Measurements from ENCODE around the gene SPAG6. TPM values are rescaled to one million over a fixed set of nuclear protein-coding genes. Genes with fewer than 3 reads are reported as not detected.
"Not testable (repeated sequence)": the region's sequence is repeated elsewhere in the genome, so short reads cannot be mapped to it uniquely, and the experiment has no call there.

Gene SPAG6
- total RNA-seq, 1 experiment from 2014 or later: 1.4 TPM

- no peak for DNase-seq (ENCODE audit: low read depth)
These were observed 27.0 kb downstream of the SPAG6 start for GRCh38 chr10:22372298-22372697.

DNA sequence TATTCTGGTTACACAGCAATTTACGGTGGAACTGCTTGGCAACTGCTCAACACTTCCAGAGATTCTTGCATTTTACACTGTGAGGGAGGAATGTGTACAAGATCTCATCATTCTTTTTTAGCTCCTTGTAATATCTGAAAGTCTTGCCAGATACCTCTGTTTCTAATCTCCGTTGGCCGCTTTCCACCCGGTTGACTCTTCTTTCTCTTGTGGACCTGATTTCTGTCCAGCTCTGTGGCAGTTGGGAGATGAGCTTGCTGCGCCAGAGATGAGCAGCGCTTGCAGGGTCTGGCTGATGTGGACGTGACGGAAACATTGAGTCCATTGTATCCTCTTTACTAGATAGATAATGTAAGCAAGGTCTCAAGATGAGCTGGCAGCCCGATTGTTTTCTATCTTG, 27.6 kb downstream of the SPAG6 start:
- no peak for DNase-seq (ENCODE audit: low read depth)

GRCh38 chr10:22374489-22375126, 29.3 kb downstream of the SPAG6 start:
- no peak for DNase-seq (ENCODE audit: low read depth)

- DNase-seq (ENCODE audit: low read depth): no peak
These were observed 33.8 kb downstream of the SPAG6 start for GRCh38 chr10:22379059-22379458.

DNA sequence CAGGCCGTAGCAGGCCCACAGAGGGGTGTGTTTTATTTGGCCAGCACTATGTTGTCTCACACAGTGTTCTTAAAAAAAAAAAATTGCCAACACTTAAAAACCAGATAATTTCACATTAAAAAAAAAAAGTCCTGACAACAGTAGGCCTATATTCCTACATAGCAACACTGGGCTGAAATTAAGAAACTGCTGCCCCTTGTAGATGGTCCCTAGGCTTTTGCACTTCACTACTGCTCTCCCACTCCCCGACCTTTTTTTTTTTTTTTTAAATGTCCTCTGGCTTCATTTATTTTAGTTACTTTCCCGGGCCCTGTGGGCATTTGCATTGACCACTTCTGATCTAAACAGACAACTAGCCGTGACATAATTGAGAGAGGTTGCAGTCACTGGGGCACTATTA, 36.0 kb downstream of the SPAG6 start:
- DNase-seq (ENCODE audit: low read depth): no peak

DNA sequence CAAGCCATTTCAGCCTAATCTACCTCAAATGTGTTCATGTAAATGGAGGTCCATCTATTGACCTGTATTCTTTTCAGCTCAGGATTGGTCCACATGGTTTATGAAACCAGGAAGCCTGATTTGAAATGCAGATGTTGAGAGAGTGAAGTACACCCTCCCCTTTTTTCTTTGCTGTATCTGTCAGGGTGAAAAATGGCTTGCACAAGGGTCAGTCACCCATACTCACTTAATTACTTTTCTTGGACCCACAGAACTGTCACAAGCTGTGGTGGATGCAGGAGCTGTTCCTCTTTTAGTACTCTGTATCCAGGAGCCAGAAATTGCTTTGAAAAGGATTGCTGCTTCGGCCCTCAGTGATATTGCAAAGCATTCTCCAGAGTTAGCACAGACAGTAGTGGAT, 41.2 kb downstream of the SPAG6 start:
- no peak for DNase-seq (ENCODE audit: low read depth)

DNA sequence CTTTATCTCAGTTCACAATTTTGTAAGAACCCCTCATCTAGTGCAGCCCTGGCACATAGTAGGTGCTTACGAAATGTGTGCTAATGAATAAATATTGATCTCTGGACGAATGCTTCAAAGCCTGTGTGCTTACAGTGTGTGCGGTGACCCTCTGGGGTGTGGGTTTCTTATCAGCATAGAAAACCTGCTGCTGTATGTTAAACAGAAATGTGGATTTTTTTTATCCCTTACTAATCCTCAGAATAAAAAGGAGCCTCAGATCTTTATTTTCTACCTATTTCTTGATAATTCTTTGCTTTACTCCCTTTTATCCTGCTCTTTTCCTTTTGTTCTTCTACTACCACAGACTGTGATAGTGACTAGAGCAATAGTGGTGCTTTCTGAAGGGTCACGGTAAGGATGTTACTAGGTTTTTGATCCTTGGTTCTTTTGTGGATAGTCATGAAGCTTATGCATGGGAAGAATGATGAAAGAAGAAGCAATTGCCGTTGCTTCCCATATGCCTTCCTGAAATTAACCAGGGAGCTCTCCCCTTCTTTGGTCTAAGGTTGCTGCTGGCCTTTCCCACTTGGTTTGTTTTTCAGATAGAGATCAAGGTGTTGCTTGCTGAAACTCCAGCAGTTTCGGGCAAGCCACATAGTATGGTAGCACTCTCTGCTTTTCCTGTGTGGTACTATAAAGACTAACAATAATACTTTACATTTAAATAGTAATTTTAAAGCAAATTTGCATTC, 44.7 kb downstream of the SPAG6 start:
- DNase-seq (ENCODE audit: low read depth): no peak

DNA sequence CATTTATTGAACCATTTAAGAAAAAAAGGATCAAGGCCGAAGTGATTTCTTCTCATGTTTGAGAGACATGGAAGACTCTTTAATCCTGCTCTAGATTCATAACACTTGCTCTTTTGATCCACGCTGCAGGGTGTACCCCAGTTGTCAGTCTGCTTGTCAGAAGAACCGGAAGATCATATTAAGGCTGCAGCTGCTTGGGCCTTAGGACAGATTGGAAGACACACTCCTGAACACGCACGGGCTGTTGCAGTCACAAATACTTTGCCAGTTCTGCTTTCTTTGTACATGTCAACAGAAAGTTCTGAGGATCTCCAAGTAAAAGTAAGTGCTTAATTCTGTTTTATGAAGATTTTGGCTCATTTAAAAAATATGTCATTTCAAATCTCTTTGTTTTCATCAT, 46.3 kb downstream of the SPAG6 start:
- DNase-seq (ENCODE audit: low read depth): no peak

DNA sequence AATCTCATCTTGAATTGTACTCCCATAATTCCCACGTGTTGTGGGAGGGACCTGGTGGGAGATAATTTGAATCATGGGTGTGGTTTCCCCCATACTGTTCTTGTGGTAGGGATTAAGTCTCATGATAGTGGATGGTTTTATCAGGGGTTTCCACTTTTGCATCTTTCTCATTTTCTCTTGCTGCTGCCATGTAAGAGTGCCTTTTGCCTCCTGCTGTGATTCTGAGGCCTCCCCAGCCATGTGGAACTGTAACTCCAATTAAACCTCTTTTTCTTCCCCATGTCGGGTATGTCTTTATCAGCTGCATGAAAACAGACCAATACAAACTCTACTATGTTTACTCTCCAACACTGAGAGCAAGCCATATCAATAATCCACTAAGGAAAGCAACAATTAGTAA, 50.9 kb downstream of the SPAG6 start:
- DNase-seq (ENCODE audit: low read depth): not testable (repeated sequence)

DNA sequence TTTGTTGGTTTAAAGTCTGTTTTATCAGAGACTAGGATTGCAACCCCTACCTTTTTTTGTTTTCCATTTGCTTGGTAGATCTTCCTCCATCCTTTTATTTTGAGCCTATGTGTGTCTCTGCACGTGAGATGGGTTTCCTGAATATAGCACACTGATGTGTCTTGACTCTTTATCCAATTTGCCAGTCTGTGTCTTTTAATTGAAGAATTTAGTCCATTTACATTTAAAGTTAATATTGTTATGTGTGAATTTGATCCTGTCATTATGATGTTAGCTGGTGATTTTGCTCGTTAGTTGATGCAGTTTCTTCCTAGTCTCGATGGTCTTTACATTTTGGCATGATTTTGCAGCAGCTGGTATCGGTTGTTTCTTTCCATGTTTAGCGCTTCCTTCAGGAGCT, 61.6 kb downstream of the SPAG6 start:
- DNase-seq (ENCODE audit: low read depth): not testable (repeated sequence)

DNA sequence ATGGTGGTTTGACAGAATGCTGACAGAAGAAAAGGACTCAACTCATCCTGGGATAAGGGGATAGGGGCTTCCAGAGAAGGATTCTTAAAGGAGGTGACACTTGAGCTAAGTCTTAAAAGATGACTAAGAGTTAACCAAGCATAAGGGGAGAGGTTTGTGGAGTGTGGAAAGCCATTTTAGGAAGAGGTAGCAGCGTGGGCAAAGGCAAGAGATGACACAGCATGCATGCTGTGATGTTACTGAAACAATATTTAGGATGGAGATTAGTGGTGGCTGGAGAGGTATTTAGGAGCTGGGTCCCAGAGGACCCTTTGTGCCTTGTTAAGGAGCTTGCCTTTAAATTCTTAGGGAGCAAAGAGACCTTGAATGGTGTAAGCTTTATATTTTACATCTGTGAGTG, 65.1 kb downstream of the SPAG6 start:
- DNase-seq (ENCODE audit: low read depth): no peak

GRCh38 chr10:22410846-22411245, 65.5 kb downstream of the SPAG6 start:
- DNase-seq (ENCODE audit: low read depth): no peak

DNA sequence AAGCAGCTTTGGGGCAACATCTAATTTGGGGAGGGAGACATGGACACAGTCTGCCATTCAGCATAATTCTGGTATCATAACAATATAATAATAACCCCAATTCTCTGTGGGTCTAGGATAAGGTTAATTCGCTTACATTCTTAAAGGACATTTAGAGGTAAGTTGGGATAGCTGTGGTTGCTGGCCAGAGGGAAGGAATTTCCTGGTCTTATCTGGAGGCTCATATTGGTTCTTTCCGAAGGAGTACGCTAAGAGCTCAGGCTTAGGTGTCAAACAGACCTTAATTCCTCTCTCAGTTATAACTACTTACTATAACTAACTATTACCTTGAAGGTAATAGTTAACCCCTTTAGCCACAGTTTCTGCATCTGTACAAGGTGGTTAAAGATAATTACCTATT, 68.8 kb downstream of the SPAG6 start:
- no peak for DNase-seq (ENCODE audit: low read depth)

DNA sequence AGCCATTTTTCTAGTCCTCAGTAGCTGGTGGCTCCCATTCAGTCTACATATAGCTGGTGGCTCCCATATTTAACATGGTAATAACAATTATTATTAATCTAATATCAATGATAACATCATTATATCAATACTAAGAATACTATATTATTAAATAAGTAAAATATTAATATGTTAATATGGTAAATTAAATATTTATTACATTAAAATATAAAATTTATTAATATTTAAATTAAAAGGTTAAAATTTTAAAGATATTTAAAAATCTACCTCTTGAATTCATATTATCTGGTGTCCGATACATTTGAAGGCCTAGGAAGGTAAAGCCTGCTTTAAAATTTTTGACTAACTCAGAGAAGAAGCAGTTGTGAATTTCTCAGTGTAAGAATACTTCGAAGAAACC, 69.8 kb downstream of the SPAG6 start:
- DNase-seq (ENCODE audit: low read depth): no peak

DNA sequence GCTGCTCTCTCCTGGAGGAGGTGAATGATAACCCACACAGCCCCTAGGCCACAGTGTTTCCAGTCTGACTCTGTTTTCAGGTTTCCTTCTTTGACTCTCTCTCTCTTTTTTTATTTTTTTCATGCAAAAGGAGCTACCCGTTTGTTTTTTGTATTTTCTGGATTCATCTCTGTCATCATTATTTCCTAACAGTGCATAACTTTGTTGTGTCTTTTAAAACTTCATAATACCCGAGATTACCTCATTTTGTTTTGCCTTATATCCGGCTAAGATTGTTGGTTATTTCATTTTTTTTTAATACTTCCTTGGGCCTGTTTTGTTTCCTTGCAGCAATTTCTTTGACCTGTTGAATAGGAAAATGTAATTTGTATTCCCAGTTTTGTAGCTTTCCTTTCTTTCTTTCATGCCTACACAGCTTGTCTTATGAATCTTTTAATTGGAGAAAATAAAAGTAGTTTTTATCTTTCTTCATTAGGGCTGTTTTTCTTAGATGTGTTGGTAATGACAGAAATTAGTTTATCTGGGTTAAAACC, 72.5 kb downstream of the SPAG6 start:
- DNase-seq (ENCODE audit: low read depth): no peak

- DNase-seq (ENCODE audit: low read depth): no peak
These were observed 75.7 kb downstream of the SPAG6 start for GRCh38 chr10:22420787-22421517.

DNA sequence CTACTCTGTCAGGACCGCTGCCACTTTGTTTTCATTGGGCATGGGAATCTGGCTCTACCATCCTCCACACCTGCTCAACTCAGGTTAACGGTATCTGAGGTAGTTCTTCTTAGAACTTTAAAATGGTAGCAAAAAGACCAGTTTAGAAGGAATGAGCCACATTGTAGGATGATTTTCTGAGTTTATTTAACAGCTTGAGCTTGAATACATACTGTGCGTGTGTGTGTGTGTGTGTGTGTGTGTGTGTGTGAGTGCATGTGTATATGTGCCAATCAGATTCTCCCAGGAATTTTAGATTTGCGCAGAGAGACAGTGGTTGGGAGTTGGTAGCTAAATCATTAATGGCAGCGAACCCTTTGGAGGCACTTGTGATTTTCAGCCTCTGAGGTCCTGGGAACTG, 81.4 kb downstream of the SPAG6 start:
- DNase-seq (ENCODE audit: low read depth): no peak

GRCh38 chr10:22427101-22427500, 81.8 kb downstream of the SPAG6 start:
- DNase-seq (ENCODE audit: low read depth): peak; percentile 76

DNA sequence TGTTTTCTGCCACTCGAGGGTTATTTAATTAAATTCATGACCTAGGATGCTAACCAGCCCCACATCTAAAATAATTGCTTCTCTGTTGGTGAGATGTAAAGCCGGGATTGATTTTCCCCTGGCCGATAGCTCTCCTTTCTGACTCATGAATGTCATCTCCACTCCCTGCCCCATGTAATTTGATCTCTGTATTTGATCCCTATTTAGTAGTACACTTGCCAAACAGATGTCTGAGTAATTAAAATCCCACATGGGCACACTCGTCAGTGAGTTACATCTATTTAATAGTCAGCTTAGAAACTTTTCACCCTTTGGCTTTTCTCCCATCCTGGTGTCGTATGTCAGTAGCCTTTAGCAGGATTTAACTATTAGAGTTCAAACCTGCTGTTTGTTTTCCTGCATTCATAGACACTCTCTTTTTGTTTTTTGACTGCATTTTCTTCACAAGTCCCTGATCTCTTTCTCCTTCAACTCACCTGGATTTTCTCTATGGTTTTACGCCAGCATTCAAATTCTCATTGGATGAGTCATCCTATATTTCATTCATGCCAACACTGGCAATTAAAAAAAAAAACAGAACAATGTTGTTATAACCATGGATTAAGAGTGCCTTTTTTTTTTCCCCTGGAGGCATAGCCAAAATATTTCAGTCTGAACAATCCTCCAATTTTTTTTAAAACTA, 82.7 kb downstream of the SPAG6 start:
- peak; percentile 88 for DNase-seq (ENCODE audit: low read depth)

DNA sequence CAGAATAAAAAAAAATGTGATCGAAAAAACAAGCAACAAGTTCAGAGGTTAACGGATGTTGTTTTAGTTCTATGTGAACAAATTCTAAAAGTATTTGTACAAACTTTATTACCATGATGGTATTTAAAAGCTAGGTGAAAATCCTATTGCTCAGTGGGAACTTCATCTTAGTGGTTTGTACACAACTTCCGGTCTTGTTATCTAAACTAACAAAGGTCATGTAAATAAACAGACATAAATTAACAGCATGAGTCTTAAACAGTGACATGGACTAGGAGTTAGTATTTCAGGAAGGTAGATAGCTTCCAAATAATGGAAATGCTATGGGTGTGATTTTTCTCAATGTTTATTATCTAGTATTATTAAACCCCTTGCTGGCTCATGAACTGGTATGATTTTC, 83.8 kb downstream of the SPAG6 start:
- DNase-seq (ENCODE audit: low read depth): peak; percentile 48

GRCh38 chr10:22429981-22430421, 84.7 kb downstream of the SPAG6 start:
- DNase-seq (ENCODE audit: low read depth): no peak

- DNase-seq (ENCODE audit: low read depth): peak; percentile 84
These were observed 88.6 kb downstream of the SPAG6 start for GRCh38 chr10:22433875-22434274.
